ENCODE results near the gene PDGFD.

Gene PDGFD

DNA sequence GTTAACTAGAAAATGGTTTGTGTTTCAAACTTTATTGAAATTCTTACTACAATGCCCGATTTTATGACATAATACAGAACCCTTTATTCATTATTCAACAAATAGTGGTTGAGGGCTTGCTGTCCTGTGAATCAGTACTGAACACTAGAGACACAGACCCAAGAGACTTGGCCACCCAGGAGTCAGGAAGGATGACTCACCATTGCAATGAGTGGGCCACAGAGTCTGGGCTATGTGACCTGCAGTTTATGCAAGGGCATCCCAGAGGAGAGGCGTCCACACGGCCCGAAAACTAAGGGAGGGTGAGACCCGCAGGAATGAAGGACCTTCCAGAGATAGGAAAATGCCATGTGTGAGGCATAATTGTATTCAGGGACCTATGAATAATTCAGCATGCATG is 271.3 kb downstream of the PDGFD start:
- no peak for DNase-seq (ENCODE audit: low read depth in 2 of 3, low spot score in 1 of 3)

DNA sequence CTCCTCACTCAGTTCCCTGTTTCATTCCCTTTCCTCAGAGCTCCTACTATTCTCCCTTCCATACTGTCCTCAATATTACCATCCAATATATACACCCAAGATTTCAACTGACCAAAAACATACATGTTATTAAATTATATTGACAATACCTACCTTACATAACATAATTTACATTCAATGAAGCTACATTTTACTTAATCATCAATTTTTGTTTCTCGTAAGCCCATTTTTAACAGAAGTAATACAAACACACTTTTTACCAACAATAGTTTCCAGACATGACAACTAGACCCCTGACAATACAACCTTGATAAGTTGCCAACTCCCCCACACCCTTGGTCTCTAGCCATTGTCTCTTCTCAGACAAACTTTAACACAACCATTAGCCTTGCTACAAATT is 273.3 kb downstream of the PDGFD start:
- DNase-seq (ENCODE audit: low read depth in 2 of 3, low spot score in 1 of 3): no peak

DNA sequence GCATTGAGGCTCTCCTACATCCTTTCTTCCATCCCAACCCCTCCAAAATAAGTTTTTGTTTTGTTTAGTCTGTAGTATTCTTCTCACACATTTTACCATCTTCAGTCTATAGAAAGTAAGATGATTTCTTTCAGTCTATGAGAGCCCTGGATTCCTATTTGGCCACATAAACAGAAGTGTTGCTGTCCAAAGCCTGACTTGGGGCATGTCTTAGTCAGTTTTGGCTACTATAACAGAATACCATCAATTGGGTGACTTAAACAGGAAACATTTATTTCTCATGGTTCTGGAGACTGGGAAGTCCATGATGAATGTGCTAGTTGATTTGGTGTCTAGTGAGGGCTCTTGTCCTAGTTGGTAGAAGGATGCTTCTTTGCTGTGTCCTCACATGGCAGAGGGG is 274.3 kb downstream of the PDGFD start:
- DNase-seq (ENCODE audit: low read depth in 2 of 3, low spot score in 1 of 3): no peak

DNA sequence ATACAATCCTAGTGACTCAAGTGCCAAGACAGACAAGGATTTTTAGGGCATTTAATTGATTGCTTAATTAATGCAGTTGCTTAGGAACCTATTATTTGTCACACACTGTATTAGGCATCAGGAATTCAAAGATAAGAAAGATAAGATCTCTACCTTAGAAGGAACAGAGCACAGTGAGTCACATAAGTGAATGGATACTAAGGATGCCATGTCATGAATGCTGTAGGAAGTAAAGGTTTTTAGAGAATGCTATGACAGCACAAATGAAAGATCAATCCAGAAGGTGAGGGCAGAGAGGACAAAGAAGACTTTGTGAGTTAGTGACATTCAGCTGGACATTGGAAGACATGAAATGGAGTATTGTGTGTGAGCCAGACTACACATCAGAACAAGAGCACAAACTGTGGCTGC is 275.4 kb downstream of the PDGFD start:
- DNase-seq (ENCODE audit: low read depth in 2 of 3, low spot score in 1 of 3): no peak

DNA sequence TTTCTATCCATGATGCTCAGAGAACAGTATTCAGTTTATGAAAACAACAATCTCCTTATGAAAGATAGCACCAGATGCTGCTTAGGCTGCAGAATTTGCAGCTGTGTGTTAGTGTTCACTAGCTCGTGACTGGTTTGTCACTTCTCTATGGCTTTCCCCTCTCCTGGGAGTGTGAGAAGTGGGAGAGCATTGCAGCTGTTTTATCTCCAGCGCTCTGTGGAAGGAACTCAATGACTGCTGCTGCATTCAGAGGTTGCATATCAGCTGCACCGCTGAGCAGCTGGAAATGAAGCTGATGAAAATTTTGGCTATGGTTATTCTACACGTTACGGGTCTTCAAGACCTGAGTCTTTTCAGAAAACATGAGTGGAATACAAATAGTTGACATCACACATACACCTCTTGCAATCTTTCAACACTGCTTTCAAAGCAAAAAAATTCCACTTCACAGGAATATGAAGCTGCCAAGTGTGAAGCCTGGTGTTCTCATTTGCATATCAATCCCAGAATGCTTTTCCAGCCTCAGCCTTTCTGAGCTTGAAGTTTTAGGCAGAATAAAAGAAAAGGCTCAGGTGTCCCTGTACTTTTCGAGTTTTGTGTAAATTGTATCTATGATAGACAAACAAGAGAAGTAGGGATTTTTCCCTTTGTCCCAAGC is 276.8 kb downstream of the PDGFD start:
- DNase-seq (ENCODE audit: low read depth in 2 of 3, low spot score in 1 of 3): no peak

DNA sequence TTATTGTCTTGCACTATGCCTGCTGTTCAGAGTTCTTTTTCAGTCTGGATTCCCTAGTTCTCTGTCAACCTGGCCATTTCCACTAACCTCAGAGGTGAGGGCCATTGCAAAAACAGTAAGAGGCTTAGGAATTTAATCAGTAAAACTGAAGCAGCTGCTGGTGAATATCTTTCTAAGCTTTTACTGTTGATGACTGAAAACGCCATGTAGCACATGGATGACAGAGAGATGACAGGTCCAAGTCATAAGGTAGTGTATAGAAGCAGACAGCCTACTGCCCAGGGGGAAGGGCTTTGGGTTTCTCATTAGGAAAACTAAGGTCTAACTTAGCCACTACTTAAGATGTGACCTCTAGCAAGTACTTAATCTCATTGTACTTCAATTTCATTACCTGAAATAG is 280.1 kb downstream of the PDGFD start:
- no peak for DNase-seq (ENCODE audit: low read depth in 2 of 3, low spot score in 1 of 3)

DNA sequence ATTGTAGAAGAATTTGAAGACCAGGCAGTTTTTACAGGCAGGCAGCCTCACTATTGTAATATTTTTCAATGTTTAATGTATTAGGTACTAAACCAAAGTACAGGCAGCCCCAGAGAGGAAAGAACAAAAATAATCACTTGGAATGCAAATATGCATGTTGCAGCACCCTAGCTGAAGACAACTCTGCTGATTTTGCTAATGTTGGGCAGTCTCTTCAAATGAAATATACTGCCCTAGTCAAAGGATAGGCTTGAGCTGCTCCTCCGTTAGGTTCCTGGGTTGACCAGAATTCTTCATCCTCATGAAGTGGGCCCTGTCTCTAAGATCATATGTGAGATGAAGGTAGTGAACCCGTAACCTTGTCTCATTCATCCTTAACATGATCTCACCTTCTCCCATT is 280.7 kb downstream of the PDGFD start:
- DNase-seq (ENCODE audit: low read depth in 2 of 3, low spot score in 1 of 3): no peak

DNA sequence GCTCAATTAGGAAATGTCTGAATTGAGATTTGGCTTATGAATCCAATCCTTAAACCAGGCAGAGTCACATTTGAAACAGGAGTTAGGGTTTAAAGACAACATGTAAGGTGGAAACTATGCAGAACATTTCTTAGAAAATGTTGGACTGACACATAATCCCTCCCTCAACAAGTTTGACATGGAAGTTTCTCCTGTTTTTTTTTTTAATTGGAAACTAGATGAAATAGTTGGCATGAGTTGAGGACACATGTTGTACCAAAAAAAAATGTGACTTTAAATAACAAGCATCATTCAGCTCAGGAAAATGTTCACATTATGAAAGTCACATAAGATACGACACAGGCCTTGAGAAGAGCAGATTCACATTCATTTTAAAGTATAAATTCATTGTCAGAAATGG is 282.4 kb downstream of the PDGFD start:
- no peak for DNase-seq (ENCODE audit: low read depth in 2 of 3, low spot score in 1 of 3)

DNA sequence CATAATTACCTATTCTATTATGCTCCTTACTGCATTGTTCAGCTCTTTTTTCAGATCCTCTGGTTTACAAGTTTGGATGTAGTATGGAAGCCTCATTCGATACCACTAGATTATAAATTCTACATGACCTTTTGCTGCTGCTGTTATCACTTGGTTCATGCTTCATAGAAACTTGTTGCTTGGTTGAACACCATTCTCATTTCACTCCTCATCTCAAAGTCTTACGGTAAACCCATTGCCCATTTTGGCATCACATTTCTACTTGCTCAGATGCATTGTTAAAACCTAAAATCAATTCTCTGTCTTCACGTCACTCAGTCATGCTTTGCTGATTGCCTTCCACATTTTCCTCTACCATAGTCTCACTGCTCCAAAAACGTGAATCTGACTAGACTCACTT is 283.0 kb downstream of the PDGFD start:
- DNase-seq (ENCODE audit: low read depth in 2 of 3, low spot score in 1 of 3): no peak

DNA sequence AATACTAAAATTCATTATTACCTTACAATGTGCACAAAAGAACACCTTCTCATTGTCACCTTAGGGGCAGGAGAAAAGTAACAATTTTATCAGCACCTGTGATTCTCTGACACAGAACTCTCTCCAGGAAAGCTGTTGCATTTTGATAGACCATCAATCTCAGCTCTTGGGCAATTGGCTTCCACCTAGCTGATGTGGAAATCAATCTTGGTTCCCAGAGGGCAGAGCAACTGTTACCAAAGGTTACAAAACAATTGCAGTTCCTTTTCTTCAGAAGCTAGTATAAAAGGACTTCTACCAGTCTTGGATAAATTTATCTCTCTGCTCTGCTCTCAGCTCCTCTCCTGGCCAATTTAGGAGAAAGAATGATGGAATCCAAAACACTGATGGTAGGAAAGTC is 285.3 kb downstream of the PDGFD start:
- no peak for DNase-seq (ENCODE audit: low read depth in 2 of 3, low spot score in 1 of 3)

DNA sequence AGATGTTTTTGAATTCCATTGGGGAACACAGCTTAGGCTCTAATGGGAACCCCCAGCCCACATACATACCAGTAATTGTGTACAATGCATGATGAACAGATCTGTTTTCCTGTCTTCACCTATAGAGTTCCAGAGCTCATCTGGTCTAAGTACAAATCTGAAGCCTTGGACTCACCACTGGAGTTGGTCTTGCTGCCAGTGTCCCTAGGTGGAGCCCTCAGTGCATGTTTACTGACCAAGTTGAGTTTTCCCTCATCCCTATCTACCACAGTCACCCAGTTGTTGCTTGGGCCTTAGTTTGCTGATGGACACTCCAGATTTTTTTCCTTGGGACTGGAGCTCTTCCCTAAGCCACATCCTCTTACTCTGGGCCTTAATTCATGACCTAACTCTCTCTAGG is 286.7 kb downstream of the PDGFD start:
- DNase-seq (ENCODE audit: low read depth in 2 of 3, low spot score in 1 of 3): no peak

DNA sequence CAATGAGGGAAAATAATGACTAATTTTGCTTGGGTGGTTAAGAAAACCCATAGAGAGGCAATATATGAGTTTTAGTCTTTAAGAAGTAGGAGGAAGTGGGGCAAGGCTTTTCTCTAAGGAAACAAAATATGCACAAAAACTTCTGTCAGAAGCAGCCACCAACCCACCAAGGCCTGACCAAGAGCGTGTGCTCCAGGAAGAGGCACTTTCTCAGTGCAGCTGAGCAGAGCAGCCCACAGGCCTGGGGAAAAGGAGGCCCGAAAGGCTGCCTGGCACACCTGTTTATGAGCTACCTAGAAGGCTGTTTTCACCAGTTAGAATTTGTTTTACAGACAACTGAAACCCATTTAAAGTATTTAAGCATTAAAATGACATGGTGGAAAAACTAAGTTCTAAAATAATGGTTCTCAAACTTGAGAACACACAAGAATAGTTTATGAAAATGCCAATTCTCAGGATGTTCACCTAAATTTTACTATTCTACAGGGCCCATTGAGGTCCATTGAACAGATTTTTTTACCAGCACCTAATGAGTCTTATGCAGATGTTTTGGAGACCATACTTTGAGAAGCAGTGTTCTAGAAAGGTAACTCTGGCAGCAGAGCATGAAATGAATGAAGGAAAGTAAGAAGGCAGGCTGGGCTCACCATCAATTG is 288.0 kb downstream of the PDGFD start:
- DNase-seq (ENCODE audit: low read depth in 2 of 3, low spot score in 1 of 3): no peak

DNA sequence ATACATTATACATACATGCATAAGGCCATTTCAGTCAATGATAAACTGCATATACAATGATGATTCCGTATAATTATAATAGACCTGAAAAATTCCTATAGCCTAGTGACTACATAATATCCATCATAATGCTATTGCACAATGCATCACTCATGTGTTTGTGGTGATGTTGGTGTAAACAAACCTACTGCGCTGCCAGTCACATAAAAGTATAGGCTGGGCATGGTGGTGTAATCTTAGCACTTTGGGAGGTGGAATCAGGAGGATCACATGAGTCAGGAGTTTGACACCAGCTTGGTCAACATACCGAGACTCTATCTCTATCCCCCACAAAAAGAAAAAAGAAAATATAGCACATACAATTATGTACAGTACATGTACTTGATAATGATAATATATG is 291.2 kb downstream of the PDGFD start:
- no peak for DNase-seq (ENCODE audit: low read depth in 2 of 3, low spot score in 1 of 3)

DNA sequence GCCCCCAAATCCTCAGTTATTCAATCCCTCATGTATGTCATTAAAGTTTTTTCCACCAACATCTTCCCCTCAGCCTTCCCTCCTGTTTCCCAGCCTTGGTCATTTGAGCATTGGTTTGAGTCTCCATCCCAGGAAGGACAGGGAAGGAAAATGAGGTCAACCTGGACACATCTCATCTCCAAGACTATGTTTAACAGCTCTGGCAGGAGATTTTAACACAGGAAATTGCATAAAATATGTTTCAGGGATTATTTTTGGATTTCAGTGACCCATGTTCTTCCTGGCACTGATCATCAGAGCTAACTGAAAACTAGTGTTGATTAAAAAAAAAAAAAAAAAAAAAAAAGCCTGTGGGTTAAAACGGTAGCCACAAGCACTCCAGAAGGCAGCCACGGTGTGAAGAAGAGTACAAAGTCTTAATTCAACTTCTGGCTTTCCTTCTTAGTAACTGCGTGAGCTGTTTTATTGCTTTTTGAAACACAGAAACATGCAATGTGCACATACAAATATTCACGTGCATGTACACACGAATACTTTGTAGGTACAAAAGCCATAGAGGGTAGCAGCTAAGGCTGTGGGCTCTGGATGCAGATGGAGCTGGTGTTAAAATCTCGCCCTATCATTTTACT is 291.9 kb downstream of the PDGFD start:
- no peak for DNase-seq (ENCODE audit: low read depth in 2 of 3, low spot score in 1 of 3)

DNA sequence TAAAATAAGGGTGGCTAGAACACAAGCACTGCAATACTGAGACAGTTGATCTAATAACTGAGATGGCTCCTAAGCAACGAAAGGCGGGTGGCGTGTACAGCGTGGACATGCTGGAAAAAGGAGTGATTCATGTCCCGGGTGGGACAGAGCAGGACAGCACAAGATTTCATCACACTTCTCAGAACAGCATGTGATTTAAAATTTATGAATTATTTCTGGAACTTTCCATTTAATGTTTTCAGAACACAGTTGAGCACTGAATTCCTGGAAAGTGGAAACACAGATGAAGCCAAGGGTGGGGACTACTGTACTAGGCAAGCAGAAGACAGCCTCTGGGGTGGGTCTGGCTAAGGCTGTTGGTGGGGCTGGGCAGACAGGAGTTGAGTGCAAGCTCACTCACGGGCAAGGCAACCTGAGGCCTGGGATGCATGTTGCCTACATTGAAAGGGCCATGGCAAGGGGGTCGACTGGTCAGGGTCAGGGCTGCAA is 293.1 kb downstream of the PDGFD start:
- DNase-seq (ENCODE audit: low read depth in 2 of 3, low spot score in 1 of 3): no peak

DNA sequence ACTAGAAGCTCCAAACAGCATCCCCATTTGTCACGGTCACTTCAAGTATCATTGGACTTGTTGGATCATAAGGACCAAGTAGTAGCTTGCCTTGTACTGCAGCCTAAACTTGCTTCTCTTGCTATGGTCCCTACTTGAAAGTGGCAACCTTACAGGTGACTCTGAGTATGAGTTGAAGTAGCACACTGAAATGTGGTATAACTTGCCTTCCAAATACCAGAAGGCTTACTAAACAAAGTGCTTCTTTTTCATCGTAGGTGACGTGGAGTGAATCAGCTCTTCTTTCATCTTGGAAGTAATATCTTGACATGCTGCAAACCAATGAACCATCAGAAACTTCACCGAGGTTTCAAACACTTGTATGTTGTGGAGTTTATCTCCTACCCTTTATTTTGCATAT is 296.5 kb downstream of the PDGFD start:
- DNase-seq (ENCODE audit: low read depth in 2 of 3, low spot score in 1 of 3): no peak

DNA sequence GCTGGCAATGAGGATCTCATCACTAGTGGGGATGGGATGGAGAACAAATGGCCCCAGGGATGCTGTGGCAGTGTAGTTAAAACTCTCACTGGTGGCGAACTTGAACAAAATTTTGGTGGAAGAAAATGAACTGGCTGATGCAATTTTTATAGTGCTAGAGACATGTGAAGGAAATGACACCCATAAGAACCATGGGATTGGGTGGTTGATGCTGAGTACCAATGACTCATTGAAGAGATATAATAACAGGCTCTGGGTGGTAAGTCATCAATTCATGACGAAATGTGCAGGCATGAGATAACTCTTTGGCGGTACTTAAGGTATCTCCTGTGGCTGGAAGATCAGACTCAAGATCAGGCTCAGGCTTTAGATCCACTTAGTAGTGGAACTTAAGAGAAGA is 300.4 kb downstream of the PDGFD start:
- DNase-seq (ENCODE audit: low read depth in 2 of 3, low spot score in 1 of 3): no peak

DNA sequence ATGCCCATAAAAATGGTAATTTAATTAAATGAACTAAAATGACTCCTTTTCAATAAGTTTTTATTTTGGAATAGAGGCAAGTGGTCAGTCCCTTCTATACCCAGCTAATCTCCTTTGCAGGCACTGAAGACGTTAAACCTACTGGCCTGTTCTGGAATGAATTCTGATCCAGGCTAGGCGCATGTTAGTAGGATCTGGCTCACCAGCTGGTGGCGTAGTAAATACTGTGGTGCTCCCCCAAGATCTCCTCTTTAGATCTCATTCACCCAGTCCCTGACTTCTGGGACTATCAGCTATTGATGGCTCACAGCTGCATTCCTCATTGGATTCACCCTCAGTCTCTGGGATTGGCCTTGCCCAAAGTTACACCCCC is 301.2 kb downstream of the PDGFD start:
- DNase-seq (ENCODE audit: low read depth in 2 of 3, low spot score in 1 of 3): no peak

DNA sequence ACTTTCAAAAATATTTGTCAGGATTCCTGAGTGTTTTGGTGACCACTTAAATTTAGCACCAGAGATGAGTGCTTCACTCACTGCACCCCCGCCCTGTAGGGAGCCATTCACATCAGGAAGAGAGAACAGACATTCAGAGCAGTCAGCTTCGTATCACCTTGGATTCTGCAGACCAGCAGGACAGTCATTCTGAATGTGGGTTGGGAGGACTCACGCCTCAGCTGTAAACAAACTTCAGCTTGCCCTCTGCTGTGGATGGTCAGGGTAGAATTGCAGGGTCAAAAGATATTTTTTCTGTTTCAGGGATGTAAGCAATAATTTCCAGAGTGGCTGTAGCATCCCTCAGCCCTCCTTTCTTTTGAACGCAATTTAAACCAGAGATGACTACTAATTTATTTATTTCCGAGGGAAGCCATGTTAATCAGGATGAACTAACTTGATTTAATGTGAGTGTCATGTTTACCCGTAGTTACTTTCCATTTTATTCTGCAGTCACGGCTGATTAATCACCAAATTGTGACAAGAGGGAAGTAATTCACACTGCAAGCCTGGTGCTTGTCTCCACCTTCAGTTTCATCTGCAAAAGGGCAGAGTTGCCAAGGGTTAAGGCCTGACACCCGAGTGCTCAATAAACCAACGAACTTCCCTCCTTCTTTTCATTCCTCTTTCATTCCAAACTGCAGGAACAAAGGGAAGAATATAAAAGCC is 301.7 kb downstream of the PDGFD start:
- no peak for DNase-seq (ENCODE audit: low read depth in 2 of 3, low spot score in 1 of 3)

Measured in stimulated activated CD4-positive, alpha-beta T cell treated with anti-CD3 and anti-CD28 coated beads, Interleukin-12 subunit alpha, Interleukin-12 subunit beta, amount 100 ng/mL, for 48 hours (primary cell).